PC-9 (cell line): ENCODE results near the gene ADAMTSL1.

Experiments
- EZH2 ChIP-seq: fragments of 200-600 bp; sonication (generic); IDR thresholded peaks from 2 replicates; pipeline ENCODE4 v1.8.0; 2017; ENCODE audit warnings: antibody characterized with exemption, low read depth
- TF ChIP-seq, protein P1 (sequence below): fragments of 200-600 bp; sonication (generic); conservative IDR thresholded peaks from 2 replicates; pipeline ENCODE4 v1.6.1; 2017; ENCODE audit warnings: mixed run types, antibody characterized with exemption, mild to moderate bottlenecking, moderate library complexity

- TF ChIP-seq, protein P1, sequence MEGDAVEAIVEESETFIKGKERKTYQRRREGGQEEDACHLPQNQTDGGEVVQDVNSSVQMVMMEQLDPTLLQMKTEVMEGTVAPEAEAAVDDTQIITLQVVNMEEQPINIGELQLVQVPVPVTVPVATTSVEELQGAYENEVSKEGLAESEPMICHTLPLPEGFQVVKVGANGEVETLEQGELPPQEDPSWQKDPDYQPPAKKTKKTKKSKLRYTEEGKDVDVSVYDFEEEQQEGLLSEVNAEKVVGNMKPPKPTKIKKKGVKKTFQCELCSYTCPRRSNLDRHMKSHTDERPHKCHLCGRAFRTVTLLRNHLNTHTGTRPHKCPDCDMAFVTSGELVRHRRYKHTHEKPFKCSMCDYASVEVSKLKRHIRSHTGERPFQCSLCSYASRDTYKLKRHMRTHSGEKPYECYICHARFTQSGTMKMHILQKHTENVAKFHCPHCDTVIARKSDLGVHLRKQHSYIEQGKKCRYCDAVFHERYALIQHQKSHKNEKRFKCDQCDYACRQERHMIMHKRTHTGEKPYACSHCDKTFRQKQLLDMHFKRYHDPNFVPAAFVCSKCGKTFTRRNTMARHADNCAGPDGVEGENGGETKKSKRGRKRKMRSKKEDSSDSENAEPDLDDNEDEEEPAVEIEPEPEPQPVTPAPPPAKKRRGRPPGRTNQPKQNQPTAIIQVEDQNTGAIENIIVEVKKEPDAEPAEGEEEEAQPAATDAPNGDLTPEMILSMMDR: no peak
- TF ChIP-seq EZH2: no peak
These were observed 431.3 kb downstream of the ADAMTSL1 start for GRCh38 chr9:18905028-18905882.
